ENCODE measurements around the gene INTS3.

DNA sequence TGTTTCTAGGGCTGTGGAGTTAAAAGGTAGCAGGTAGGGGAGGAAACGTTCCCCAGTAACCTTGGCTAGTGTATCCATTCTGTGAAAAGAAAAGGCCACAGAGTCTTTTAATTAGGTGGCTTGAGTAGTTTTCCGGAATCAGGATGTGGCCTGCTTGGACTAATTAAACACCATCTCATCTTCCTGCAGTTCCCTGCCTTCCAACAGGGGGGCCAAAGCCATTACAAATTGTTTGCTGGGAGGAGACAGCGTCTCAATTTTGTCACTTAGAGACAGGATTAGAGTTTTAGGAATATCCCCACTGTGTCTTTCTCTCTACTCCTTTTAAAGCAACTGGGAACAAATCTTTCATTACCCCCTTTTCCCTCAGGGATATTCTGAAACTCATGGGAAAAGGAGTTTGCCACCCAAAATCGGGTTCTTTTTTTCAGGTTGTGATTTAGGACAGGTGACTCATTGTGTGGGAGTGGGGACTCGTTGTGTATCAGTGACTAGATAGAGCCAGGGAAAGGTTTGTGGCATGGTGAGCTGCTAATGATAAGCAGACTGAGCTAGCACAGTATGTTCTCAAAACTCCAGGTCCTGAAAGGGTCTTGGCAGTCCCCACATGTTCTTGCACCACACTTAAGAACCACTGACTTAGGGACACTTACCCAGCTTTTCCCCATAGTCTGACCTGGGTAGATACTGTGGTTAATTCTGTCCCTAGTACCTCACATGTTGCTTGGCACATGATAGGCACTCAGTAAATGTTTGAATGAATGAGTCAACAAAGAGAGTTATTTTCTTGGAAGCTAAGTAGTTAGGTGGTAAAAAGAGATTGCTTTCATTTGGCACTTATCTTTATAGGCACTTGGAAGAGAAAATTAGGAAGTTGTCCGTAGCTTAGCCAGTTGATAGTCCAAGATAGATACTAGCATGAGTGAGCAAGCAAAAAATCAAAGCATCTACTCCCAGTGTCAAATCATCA lies 22.5 kb downstream of the INTS3 start:
- TF ChIP-seq, protein P1, sequence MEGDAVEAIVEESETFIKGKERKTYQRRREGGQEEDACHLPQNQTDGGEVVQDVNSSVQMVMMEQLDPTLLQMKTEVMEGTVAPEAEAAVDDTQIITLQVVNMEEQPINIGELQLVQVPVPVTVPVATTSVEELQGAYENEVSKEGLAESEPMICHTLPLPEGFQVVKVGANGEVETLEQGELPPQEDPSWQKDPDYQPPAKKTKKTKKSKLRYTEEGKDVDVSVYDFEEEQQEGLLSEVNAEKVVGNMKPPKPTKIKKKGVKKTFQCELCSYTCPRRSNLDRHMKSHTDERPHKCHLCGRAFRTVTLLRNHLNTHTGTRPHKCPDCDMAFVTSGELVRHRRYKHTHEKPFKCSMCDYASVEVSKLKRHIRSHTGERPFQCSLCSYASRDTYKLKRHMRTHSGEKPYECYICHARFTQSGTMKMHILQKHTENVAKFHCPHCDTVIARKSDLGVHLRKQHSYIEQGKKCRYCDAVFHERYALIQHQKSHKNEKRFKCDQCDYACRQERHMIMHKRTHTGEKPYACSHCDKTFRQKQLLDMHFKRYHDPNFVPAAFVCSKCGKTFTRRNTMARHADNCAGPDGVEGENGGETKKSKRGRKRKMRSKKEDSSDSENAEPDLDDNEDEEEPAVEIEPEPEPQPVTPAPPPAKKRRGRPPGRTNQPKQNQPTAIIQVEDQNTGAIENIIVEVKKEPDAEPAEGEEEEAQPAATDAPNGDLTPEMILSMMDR (IDR thresholded peaks at IDR 0.05), result no peak
- peak; percentile 19 to 70 (median 30) for TF ChIP-seq POLR2AphosphoS5 (IDR thresholded peaks at IDR 0.05)

All from stomach (tissue), 4 donors.